HepG2 (cell line): ENCODE measurements around the gene CD248. TPM values are rescaled to one million over a fixed set of nuclear protein-coding genes. Genes with fewer than 3 reads are reported as not detected.

Experiments
- HOXD1 ChIP-seq: sonication (generic); formaldehyde crosslinking; IDR thresholded peaks from 2 replicates; pipeline ENCODE4 v1.5.0; 2020; ENCODE audit warnings: missing genetic modification reagents
- KLF11 ChIP-seq: IDR thresholded peaks from 2 replicates; pipeline ENCODE4 v1.6.1; 2016; ENCODE audit warnings: missing compliant biosample characterization
- KMT2B ChIP-seq: IDR thresholded peaks from 2 replicates; pipeline ENCODE4 v1.6.1; 2016; ENCODE audit warnings: missing genetic modification reagents, missing compliant biosample characterization
- MAZ ChIP-seq, 2 experiments: sonication (generic) in 1 of 2; formaldehyde crosslinking in 1 of 2; IDR thresholded peaks; 2 replicates each; pipeline versions ENCODE4 v1.5.0 to v1.6.1; 2012 to 2020; ENCODE audit warnings: low read depth in 2 of 2, mild to moderate bottlenecking in 2 of 2, borderline replicate concordance in 1 of 2, improper control_type of control experiment in 1 of 2, low read length in 1 of 2, missing genetic modification reagents in 1 of 2, moderate library complexity in 1 of 2
- MIER2 ChIP-seq: IDR thresholded peaks from 2 replicates; pipeline ENCODE4 v1.6.1; 2016; ENCODE audit warnings: missing biosample characterization, missing genetic modification reagents
- NFRKB ChIP-seq: fragments of 450-650 bp; IDR thresholded peaks from 2 replicates; pipeline ENCODE4 v1.6.1; 2017
- PHF5A ChIP-seq: IDR thresholded peaks from one replicate; pipeline ENCODE4 v1.6.1; 2018; ENCODE audit warnings: low read depth, missing genetic modification reagents; ENCODE audit not compliant: unreplicated experiment
- SNRNP70 ChIP-seq: fragments of 200-400 bp; formaldehyde crosslinking; IDR thresholded peaks from 2 replicates; pipeline ENCODE4 v1.6.1; 2017; ENCODE audit warnings: mild to moderate bottlenecking, low read depth, low read length, moderate library complexity
- TOE1 ChIP-seq: sonication (generic); formaldehyde crosslinking; IDR thresholded peaks from 2 replicates; pipeline ENCODE4 v1.4.0; 2020; ENCODE audit warnings: mild to moderate bottlenecking, missing genetic modification reagents
- ZBTB21 ChIP-seq: sonication (generic); formaldehyde crosslinking; IDR thresholded peaks from 2 replicates; pipeline ENCODE4 v1.4.0; 2020; ENCODE audit warnings: missing genetic modification reagents
- ZBTB25 ChIP-seq: IDR thresholded peaks from 2 replicates; pipeline ENCODE4 v1.6.1; 2018; ENCODE audit warnings: missing genetic modification reagents
- ZNF407 ChIP-seq: sonication (generic); formaldehyde crosslinking; IDR thresholded peaks from one replicate; pipeline ENCODE4 v1.5.1; 2020; ENCODE audit warnings: mild to moderate bottlenecking, missing genetic modification reagents; ENCODE audit errors: not compliant biosample characterization
- ZNF546 ChIP-seq: sonication (generic); formaldehyde crosslinking; conservative IDR thresholded peaks from 2 replicates; pipeline ENCODE4 v1.8.1; 2023; ENCODE audit warnings: mild to moderate bottlenecking, missing genetic modification reagents
- ZNF557 ChIP-seq: sonication (generic); formaldehyde crosslinking; IDR thresholded peaks from 2 replicates; pipeline ENCODE4 v1.4.0; 2020; ENCODE audit warnings: missing genetic modification reagents
- ZNF562 ChIP-seq: sonication (generic); formaldehyde crosslinking; IDR thresholded peaks from 2 replicates; pipeline ENCODE4 v1.8.0; 2022; ENCODE audit warnings: missing genetic modification reagents, borderline replicate concordance
- ZNF782 ChIP-seq: sonication (generic); formaldehyde crosslinking; IDR thresholded peaks from 2 replicates; pipeline ENCODE4 v1.4.0; 2020; ENCODE audit warnings: missing genetic modification reagents, mild to moderate bottlenecking, borderline replicate concordance
- ZNF788 ChIP-seq: sonication (generic); formaldehyde crosslinking; IDR thresholded peaks from 2 replicates; pipeline ENCODE4 v1.5.0; 2020; ENCODE audit warnings: mild to moderate bottlenecking, missing genetic modification reagents, borderline replicate concordance
- ZNF800 ChIP-seq: sonication (generic); formaldehyde crosslinking; IDR thresholded peaks from 2 replicates; pipeline ENCODE4 v1.4.0; 2020; ENCODE audit warnings: missing genetic modification reagents
- polyA plus RNA-seq, 8 experiments: library from polyadenylated mRNA; depleted of rRNA in 3 of 8; stranded (reverse) in 7 of 8; unstranded in 1 of 8; fragments of >200 nt; fragmentation: Illumina TruSeq in 4 of 8; extraction: Trizol in 4 of 8; gene quantifications; 2 replicates each; pipeline versions ENCODE4 v1.2.1 to v1.2.3, GENCODE V29; 2011 to 2016; ENCODE audit warnings: low read depth in 4 of 8, missing spikeins in 1 of 8, mixed read lengths in 1 of 8; ENCODE audit not compliant: insufficient read depth in 1 of 8
- total RNA-seq, 5 experiments: library from RNA; depleted of rRNA; stranded (reverse); fragments of >200 nt; fragmentation: Illumina TruSeq; extraction: Trizol; gene quantifications; 2 replicates each; pipeline ENCODE4 v1.2.3, GENCODE V29; 2016; ENCODE audit warnings: low read depth in 1 of 5

Gene CD248
- total and polyA plus RNA-seq, 2 of the 13 experiments (the other 11 are each of a cell fraction or from before 2014, with no cell fraction given), result 0.25 to 0.35 TPM

- TF ChIP-seq ZNF546 (CRISPR knock-in tag), result peak; percentile 86
- TF ChIP-seq SNRNP70, result no peak
- peak; percentile 67 for TF ChIP-seq KMT2B
- TF ChIP-seq ZNF562 (CRISPR knock-in tag), result no peak
- 0 out of 2 replicates have a peak, but pooled peaks have one; percentile 40 for TF ChIP-seq ZNF800
- TF ChIP-seq ZNF782 (CRISPR knock-in tag), result no peak
- TF ChIP-seq ZNF788 (CRISPR knock-in tag), result peak; percentile 86; the same call in 1 of the 2 replicates
- TF ChIP-seq ZNF557 (CRISPR knock-in tag), result no peak
- peak; percentile 74 for TF ChIP-seq PHF5A (CRISPR knock-in tag)
- no peak for TF ChIP-seq HOXD1 (CRISPR knock-in tag)
- TF ChIP-seq MAZ (IDR thresholded peaks at IDR 0.05; ENCODE audit: borderline replicate concordance, low read depth, low read length), result peak; percentile 90
- TF ChIP-seq MAZ (CRISPR knock-in tag; IDR thresholded peaks at IDR 0.05; ENCODE audit: low read depth), result peak; percentile 93
- TF ChIP-seq ZBTB21 (CRISPR knock-in tag), result no peak
- no peak for TF ChIP-seq TOE1 (CRISPR knock-in tag)
- no peak for TF ChIP-seq KLF11 (CRISPR knock-in tag)
- no peak; the same call in 1 of the 2 replicates for TF ChIP-seq MIER2 (CRISPR knock-in tag)
- TF ChIP-seq ZBTB25 (CRISPR knock-in tag), result peak; percentile 55; the same call in 1 of the 2 replicates
- no peak for TF ChIP-seq ZNF407 (CRISPR knock-in tag)
- no peak for TF ChIP-seq NFRKB
Measured at GRCh38 chr11:66336234-66337102, 19.6 kb upstream of the CD248 start, which contains the start of gene RIN1 (continued).
